Measurements from ENCODE around the gene CSF2.
"Not testable (repeated sequence)": the region's sequence is repeated elsewhere in the genome, so short reads cannot be mapped to it uniquely, and the experiment has no call there.

The CSF2 gene

GRCh38 chr5:132102101-132102701, 28.6 kb downstream of the CSF2 start:
- no peak for TF ChIP-seq CTCF (IDR thresholded peaks at IDR 0.05; ENCODE audit: control insufficient read depth, insufficient read depth, low read depth, low read length, missing control alignments)
- no peak overlapping the region for H3K4me3 ChIP-seq (ENCODE audit: control insufficient read depth, low read depth, low read length)
- DNase-seq (ENCODE audit: low read depth) = no peak

GRCh38 chr5:132102944-132103331, 29.3 kb downstream of the CSF2 start:
- no peak for DNase-seq (ENCODE audit: low read depth)
- H3K4me3 ChIP-seq (ENCODE audit: control insufficient read depth, low read depth, low read length) = no peak overlapping the region
- TF ChIP-seq CTCF (IDR thresholded peaks at IDR 0.05; ENCODE audit: control insufficient read depth, insufficient read depth, low read depth, low read length, missing control alignments) = no peak

- no peak overlapping the region for H3K4me3 ChIP-seq (ENCODE audit: control insufficient read depth, low read depth, low read length)
- TF ChIP-seq CTCF (IDR thresholded peaks at IDR 0.05; ENCODE audit: control insufficient read depth, insufficient read depth, low read depth, low read length, missing control alignments) = peak; percentile 16
- peak; percentile 79 for DNase-seq (ENCODE audit: low read depth)
Measured at GRCh38 chr5:132103332-132103951, 29.9 kb downstream of the CSF2 start.

GRCh38 chr5:132103969-132104391, 30.4 kb downstream of the CSF2 start:
- no peak for DNase-seq (ENCODE audit: low read depth)
- TF ChIP-seq CTCF (IDR thresholded peaks at IDR 0.05; ENCODE audit: control insufficient read depth, insufficient read depth, low read depth, low read length, missing control alignments) = no peak
- H3K4me3 ChIP-seq (ENCODE audit: control insufficient read depth, low read depth, low read length) = no peak overlapping the region

GRCh38 chr5:132104556-132104955, 31.0 kb downstream of the CSF2 start:
- H3K4me3 ChIP-seq (ENCODE audit: control insufficient read depth, low read depth, low read length) = no peak overlapping the region
- DNase-seq (ENCODE audit: low read depth) = no peak
- TF ChIP-seq CTCF (IDR thresholded peaks at IDR 0.05; ENCODE audit: control insufficient read depth, insufficient read depth, low read depth, low read length, missing control alignments) = no peak

GRCh38 chr5:132105688-132106087, 32.1 kb downstream of the CSF2 start:
- H3K4me3 ChIP-seq (ENCODE audit: control insufficient read depth, low read depth, low read length) = no peak overlapping the region
- DNase-seq (ENCODE audit: low read depth) = no peak
- TF ChIP-seq CTCF (IDR thresholded peaks at IDR 0.05; ENCODE audit: control insufficient read depth, insufficient read depth, low read depth, low read length, missing control alignments) = no peak

GRCh38 chr5:132108495-132108894, 34.9 kb downstream of the CSF2 start:
- H3K4me3 ChIP-seq (ENCODE audit: control insufficient read depth, low read depth, low read length) = not testable (repeated sequence)

GRCh38 chr5:132108957-132109356, 35.4 kb downstream of the CSF2 start:
- not testable (repeated sequence) for DNase-seq (ENCODE audit: low read depth); H3K4me3 ChIP-seq (ENCODE audit: control insufficient read depth, low read depth, low read length)

More at GRCh38 chr5:132108495-132108894, 34.9 kb downstream of the CSF2 start:
- not testable (repeated sequence) for DNase-seq (ENCODE audit: low read depth)
